HG03196 (cell line): Measurements from ENCODE around the gene GMNC.
"Not testable (repeated sequence)": the region's sequence is repeated elsewhere in the genome, so short reads cannot be mapped to it uniquely, and the experiment has no call there.

Source experiments
- ATAC-seq: cut with Tn5 transposase; IDR thresholded peaks from one replicate; pipeline ENCODE4 v1.9.1; 2021; ENCODE audit not compliant: unreplicated experiment

GMNC gene, protein sequence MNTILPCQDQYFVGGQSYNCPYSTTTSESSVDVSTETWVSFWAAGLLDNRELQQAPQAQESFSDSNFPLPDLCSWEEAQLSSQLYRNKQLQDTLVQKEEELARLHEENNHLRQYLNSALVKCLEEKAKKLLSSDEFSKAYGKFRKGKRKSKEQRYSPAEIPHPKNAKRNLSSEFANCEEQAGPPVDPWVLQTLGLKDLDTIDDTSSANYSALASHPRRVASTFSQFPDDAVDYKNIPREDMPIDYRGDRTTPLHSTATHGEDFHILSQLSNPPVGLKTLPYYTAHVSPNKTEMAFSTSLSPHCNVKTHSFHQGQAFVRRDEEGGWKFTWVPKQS

GRCh38 chr3:190862209-190863118, at the start of gene GMNC:
GMNC (minus strand) TSS chr3:190862694; CDS start chr3:190862615, 79 bp downstream.
- ATAC-seq = peak; percentile 93

DNA sequence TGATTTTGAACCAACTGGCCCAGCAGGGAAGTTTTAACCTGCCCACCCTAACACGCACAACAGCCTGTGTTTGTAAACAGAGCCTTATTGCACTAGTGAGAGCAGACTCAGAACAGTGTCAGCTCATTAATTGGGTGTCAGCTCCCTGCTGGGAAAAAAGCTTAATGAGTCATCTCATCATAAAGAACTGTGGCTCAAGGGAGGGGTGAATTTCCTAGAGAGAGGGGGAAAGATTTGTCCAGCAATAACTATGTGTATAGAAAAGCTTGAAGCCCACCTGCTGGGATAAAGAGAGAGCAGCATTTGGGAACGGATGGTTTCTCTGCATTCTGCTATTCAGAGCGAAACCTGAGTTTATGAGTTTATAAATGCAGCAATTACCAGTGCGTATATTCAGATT, 48.9 kb upstream of the GMNC start:
- no peak for ATAC-seq

- ATAC-seq = no peak
These were observed 47.4 kb upstream of the GMNC start for GRCh38 chr3:190909908-190910307.

DNA sequence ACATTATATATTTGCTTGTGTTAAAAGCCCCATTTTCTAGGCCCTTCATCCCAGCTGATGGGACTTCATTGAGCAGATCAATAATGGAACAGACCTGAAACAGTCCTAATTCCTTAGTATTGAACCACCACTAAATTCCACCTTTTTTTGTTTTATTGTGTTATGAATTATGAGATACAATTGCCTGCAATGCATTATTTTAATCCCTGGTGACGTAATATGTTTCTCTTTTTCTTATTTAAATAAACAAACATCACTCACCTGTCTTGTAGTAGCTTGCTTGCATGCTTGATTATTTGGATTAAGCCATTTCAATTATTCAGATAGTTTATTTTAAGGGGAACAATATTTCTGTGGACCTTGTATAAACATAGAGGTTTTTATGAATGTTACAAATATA, 40.7 kb upstream of the GMNC start:
- ATAC-seq = no peak

GRCh38 chr3:190902292-190902691, 39.8 kb upstream of the GMNC start:
- ATAC-seq = no peak

- no peak for ATAC-seq
These were observed 30.0 kb upstream of the GMNC start for GRCh38 chr3:190892395-190892902.

DNA sequence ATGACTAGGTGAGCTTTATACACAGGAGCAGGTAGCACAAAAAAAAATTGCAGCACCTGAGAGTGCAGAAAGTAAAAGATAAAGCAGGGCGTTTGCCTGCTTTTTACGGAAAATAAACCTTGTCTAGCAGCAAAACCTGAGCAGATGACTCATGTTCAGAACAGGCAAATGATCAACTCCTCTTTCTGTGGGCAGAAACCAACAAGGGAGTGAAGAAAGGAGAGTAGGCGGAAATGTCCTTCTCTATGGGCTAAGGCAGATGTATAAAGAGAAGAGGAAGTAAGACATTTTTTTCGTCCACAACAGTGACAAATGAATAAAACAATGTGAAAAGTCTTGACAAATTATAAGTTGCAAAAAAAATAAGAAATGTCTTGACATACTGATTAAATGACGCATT, 24.5 kb upstream of the GMNC start:
- peak; percentile 63 for ATAC-seq

GRCh38 chr3:190883973-190884832, 21.7 kb upstream of the GMNC start:
- no peak for ATAC-seq

DNA sequence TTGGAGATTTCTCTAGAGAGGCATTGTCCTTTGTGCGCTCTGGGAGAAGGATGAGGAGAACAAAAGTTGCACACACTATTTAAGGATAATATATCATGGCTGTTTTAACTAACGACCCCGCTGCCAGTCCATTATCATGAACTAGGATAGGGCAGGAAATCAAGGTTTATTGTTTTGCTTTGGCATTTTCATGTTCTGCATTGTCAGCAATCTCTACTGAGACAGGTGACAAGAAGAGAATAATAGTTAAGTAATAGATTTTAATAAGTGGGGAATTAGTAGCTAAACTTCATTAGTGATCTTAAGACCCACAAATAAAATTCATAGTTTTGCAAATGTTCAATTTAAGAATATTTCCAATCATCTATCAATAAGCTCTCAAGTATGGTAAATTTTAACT, 20.6 kb upstream of the GMNC start:
- ATAC-seq = no peak

- ATAC-seq = no peak
These were observed 15.4 kb upstream of the GMNC start for GRCh38 chr3:190877925-190878324.

DNA sequence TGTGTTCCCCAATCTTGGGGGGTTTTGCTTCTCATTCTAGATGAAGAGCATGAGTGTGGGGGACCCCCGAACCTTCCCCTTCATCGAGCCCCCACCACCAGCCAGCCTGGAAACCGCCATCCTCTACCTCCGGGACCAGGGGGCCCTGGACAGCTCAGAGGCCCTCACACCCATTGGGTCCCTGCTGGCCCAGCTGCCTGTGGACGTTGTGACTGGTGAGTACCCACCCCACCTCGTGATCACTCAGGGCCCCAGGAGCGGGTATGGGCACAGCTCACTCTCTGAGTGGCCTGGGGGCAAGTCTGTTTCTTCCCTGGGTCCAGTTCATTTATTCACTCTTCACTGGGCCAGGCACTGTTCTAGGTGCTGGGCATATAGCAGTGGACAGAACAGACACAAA, 13.9 kb upstream of the GMNC start:
- ATAC-seq = not testable (repeated sequence)

DNA sequence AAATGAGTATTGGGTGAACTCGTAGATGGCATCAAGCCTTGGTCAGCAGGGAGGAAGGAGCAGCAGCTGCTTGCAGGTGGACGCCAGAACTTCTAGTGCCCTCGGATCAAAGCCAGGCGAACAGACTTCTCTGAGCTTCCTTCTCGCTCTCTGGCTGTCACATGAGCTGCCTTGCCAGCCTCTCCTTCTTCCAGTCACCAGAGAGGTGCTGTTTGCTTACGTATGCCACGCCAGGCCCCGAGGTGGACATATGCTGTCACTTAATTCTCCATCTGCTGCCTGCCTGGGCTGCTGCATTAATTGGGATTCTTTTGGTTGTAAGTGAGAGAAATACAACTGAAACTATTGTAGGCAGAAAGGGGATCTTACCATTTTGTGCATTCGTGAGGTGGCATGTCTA, 12.6 kb upstream of the GMNC start:
- not testable (repeated sequence) for ATAC-seq

DNA sequence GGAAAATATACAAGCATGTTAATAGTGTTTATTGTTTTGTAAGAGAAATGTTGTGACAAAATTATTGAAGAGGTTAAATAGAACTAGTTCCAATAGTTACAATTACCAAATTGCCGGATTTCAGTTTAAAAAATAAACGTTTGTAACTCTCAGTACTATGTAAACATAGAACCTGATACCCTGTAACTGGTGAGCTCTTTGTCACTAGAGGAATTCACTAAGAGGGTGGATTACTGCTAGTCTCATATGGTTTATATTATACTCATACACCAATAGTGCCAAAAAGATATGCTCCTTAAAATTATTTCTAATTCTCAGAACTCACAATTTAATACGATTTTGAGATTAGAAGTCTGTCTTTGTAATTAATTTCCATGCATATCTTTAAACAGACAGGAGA, 7.6 kb upstream of the GMNC start:
- no peak for ATAC-seq

GRCh38 chr3:190867071-190867470, 4.6 kb upstream of the GMNC start:
- ATAC-seq = no peak

DNA sequence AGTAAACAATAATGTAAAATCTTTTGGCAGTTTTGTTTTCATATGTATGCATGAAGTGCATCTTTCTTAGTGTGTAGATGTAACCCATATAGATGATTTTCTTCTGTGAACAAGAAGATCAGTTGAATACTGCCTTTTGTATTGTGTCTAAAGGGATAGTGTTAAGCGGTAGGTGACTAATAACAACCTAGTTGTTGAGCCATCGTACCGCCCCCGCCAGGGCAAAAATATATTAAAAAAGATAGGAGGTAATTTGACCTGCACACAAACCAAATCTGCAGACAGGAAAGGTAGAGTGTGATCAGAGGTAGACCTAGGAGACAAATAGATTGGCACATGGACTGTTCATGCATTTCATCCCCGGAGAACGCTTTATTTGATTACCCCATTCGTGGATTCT, 3.3 kb upstream of the GMNC start:
- no peak for ATAC-seq

- ATAC-seq = no peak
These were observed 2.9 kb upstream of the GMNC start for GRCh38 chr3:190865419-190865818.

GRCh38 chr3:190864002-190864401, 1.5 kb upstream of the GMNC start:
- ATAC-seq = no peak

- peak; percentile 4 for ATAC-seq
These were observed 598 bp upstream of the GMNC start for GRCh38 chr3:190863119-190863465.

GRCh38 chr3:190860521-190860920, 2.0 kb downstream of the GMNC start:
- no peak for ATAC-seq

DNA sequence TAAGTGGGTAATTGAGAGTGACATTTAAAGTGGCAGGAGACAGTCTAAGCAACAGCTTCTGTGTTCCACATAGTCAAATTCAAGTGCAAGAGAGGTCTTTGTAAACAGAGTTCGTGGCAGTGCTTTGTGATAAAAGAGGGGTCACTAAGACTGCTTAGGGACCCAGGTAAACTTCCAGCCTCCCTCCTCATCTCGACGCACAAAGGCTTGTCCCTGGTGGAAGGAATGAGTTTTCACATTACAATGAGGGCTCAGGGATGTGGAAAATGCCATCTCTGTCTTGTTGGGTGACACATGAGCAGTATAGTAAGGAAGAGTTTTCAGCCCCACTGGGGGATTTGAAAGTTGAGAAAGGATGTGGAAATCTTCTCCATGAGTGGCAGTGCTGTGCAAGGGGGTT, 7.3 kb downstream of the GMNC start:
- ATAC-seq = no peak

DNA sequence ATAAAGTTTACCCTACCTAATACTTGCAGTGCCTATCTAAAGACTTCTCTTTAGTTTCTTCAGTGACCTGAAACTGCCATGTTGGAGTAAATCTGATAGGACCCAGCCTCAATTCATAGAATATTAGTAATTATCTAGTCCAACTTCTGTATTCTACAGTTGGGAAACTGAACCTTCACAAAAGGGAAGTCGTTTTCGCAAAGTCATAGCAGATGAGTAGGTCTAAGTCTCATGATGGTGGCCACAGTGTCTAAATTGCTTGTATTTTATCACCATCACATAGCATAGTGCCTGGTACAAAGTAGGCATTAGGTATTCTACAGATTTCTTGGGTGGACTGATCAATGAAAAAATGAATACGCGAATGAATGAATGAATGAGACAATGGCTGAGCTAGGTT, 8.4 kb downstream of the GMNC start:
- no peak for ATAC-seq
